Sciatic nerve (tissue), 2 donors: ENCODE data around the gene AS3MT. TPM values are rescaled to one million over a fixed set of nuclear protein-coding genes. Genes with fewer than 3 reads are reported as not detected.
"Not testable (repeated sequence)": the region's sequence is repeated elsewhere in the genome, so short reads cannot be mapped to it uniquely, and the experiment has no call there.

ENCODE experiments used
- ATAC-seq: fragments of 200-7000 bp; cut with Tn5 transposase; one replicate; pipeline ENCODE4 v1.9.1; 2020; ENCODE audit warnings: mild to moderate bottlenecking, moderate library complexity
- DNase-seq: peaks from one replicate; pipeline ENCODE4 v3.0.0-alpha.2; 2020; ENCODE audit warnings: low spot score
- intact Hi-C: fragments of 100-400 bp; cut with DNase I; formaldehyde crosslinking; loops from one replicate; pipeline ENCODE4 v1.14.2; 2022
- total RNA-seq: library from RNA; stranded (reverse); fragmentation: NEBNext Ultra II Directional; extraction: Animal tissue kit (Norgen Biotek cat#: 25700); gene quantifications from one replicate; pipeline ENCODE4 v1.2.1, GENCODE V29; 2021
- donor health status: DM: no; HTN: no; CAD: no.
- donor health status: DM: no; HTN: no; CAD: no.

AS3MT gene, protein sequence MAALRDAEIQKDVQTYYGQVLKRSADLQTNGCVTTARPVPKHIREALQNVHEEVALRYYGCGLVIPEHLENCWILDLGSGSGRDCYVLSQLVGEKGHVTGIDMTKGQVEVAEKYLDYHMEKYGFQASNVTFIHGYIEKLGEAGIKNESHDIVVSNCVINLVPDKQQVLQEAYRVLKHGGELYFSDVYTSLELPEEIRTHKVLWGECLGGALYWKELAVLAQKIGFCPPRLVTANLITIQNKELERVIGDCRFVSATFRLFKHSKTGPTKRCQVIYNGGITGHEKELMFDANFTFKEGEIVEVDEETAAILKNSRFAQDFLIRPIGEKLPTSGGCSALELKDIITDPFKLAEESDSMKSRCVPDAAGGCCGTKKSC
- total RNA-seq = 0.49 TPM

DNA sequence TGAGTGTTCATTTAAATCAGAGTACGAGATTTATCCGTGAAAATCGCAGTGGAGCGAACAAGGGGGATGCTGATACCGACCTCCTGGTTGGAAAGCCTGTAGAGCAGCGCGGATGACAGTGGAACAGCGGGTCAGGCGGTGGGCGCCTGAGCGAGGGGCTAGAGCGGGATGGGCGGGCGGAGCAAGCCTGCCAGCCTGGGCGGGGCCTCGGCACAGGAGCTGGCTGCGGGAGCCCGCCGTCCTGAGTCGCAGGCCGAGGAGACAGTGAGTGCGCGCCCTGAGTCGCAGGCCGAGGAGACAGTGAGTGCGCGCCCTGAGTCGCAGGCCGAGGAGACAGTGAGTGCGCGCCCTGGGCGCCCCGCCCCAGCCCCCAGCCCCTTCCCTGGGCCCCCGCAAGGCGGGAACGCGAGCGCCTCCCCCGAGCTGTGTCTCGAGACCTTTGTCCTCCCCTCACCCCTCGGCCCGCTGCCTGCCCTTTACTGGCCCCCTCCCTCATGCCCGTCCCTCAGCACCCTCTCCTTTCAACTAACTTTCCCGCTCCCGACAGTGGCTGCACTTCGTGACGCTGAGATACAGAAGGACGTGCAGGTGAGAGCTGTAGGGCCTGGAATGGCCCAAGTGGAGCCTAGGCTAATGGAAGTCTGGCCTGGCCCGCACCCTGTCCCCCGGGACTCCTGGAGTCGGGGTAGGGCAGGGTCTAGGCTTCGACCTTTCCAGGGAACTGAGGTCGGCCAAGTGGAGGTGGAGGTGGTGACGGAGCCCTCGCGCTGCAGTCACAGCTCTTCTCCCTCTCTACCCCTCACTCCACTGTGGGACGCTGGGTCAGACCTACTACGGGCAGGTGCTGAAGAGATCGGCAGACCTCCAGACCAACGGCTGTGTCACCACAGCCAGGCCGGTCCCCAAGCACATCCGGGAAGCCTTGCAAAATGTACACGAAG, at the start of gene AS3MT:
Gene AS3MT, plus strand, starts transcription at position 213 of the 941 bp plus-strand sequence. Its CDS starts 123 bp downstream, at position 336.
- peak; percentile 64 for DNase-seq
- intact Hi-C loops = no loop called here
- ATAC-seq = peak; percentile 92

DNA sequence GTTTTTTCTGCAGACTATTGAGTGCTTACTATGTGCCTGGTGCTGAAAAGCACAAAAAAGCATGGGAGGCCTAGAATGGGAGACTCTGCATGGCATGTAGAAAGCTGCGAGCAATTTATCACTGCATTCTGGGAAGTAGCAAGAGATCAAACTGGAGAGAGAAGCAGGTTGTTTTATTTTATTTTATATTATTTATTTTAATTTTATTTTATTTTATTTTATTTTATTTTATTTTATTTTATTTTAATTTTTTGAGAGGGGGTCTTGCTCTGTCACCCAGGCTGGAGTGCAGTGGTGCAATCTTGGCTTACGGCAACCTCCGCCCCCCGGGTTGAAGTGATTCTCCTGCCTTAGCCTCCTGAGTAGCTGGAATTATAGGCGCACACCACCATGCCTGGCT, 49.3 kb upstream of the AS3MT start:
- ATAC-seq, DNase-seq, intact Hi-C loops: not testable (repeated sequence)

GRCh38 chr10:102822222-102822621, 47.0 kb upstream of the AS3MT start:
- ATAC-seq (no peak), DNase-seq (no peak)
- intact Hi-C loops = no loop called here

GRCh38 chr10:102824664-102825063, 44.6 kb upstream of the AS3MT start:
- no peak for DNase-seq
- no peak for ATAC-seq
- intact Hi-C loops = no loop called here

GRCh38 chr10:102826148-102826796, 43.0 kb upstream of the AS3MT start:
- ATAC-seq = no peak
- intact Hi-C loops = no loop called here
- no peak for DNase-seq

- ATAC-seq (no peak), DNase-seq (no peak)
- intact Hi-C loops = no loop called here
Measured at GRCh38 chr10:102827597-102827975, 41.7 kb upstream of the AS3MT start.

- ATAC-seq (no peak), DNase-seq (no peak)
- intact Hi-C loops = loop anchor here (10.0 kb wide), 2 partner anchors 73 to 233 kb away; no protein-coding TSS in a partner anchor
Measured at GRCh38 chr10:102831322-102832071, 37.8 kb upstream of the AS3MT start.

- no peak for DNase-seq
- intact Hi-C loops = loop anchor here (10.0 kb wide), 2 partner anchors 73 to 233 kb away; no protein-coding TSS in a partner anchor
- no peak for ATAC-seq
Measured at GRCh38 chr10:102832248-102832647, 37.0 kb upstream of the AS3MT start.

- DNase-seq = no peak
- no peak for ATAC-seq
- intact Hi-C loops = loop anchor here (10.0 kb wide), 2 partner anchors 72 to 232 kb away; no protein-coding TSS in a partner anchor
Measured at GRCh38 chr10:102832987-102833386, 36.3 kb upstream of the AS3MT start.

DNA sequence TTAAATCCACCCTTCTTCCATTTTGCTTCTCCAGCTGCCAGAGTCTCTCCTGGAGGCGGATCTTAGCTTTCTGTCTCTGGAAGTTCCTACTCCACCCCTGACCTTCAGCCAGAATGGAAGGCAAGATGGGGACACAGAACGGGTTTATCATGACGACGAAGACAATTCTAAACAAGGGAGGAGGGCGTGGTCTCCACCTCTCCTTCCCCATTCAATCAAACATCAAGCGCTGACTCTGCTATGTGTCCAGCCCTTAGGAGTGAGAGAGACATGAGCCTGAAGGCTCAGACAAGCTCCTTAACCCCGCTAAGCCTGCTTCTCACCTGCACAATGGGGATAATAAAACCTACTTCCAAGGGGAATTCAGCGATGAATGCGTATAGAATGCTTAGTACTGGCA, 35.1 kb upstream of the AS3MT start:
- DNase-seq (no peak), ATAC-seq (no peak)
- intact Hi-C loops = loop anchor here (10.0 kb wide), 2 partner anchors 71 to 231 kb away; no protein-coding TSS in a partner anchor

GRCh38 chr10:102835007-102835482, 34.2 kb upstream of the AS3MT start:
- intact Hi-C loops = loop anchor here (10.0 kb wide), 2 partner anchors 70 to 230 kb away; no protein-coding TSS in a partner anchor
- DNase-seq (peak; percentile 88), ATAC-seq (peak; percentile 94)

DNA sequence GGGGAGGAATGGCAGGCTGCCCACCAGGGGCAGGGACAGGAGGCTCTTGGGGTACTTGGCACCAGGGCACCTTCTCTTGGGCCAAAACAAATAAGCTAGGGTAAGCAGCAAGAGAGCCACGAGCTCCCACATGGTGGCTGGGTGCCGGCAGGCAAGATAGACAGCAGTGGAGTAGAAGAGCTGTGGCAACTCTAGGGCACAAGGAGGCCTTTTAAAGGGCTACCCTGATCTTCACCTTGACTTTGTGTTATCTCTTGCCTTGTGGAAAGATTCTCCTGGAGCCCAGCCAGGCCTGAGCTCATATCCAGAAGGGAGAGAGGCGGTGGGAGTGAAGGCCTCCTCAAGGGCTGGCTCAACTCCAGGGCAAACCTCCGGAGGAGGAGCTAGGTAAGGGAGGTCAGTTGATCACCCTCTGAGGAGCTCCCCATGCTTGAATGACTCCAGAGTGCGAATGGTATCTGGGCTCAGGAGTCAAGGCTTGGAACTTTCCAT, 32.0 kb upstream of the AS3MT start, which contains the start of gene CYP17A1:
Gene CYP17A1, minus strand, starts transcription at position 184 of the 492 bp plus-strand sequence. Its CDS starts 52 bp downstream, at position 132.
- DNase-seq = no peak
- peak; percentile 27 for ATAC-seq
- intact Hi-C loops = loop anchor here (10.0 kb wide), 2 partner anchors 68 to 228 kb away; no protein-coding TSS in a partner anchor

DNA sequence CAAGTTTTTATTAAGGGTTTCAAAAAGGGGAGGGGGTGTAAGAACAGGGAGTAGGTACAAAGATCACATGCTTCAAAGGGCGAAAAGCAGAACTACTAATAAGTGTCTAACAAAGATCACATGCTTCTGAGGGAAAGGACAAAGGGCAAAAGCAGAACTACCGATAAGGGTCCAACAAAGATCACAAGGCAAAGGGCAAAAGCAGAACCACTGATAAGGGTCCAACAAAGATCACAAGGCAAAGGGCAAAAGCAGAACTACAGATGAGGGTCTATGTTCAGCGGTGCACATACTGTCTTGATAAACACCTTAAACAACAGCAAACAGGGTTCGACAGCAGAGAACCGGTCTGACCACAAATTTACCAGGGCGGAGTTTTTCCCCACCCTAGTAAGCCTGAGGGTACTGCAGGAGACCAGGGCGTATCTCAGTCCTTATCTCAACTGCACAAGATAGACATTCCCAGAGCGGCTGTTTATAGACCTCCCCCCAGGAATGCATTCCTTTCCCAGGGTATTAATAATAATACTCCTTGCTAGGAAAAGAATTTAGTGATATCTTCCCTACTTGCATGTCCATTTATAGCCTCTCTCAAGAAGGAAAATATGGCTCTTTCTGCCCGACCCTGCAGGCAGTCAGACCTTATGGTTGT, 30.9 kb upstream of the AS3MT start:
- ATAC-seq, DNase-seq: not testable (repeated sequence)
- intact Hi-C loops = loop anchor here (10.0 kb wide), 2 partner anchors 66 to 226 kb away; no protein-coding TSS in a partner anchor

- intact Hi-C loops = no loop called here
Measured at GRCh38 chr10:102841827-102842345, 27.4 kb upstream of the AS3MT start.

DNA sequence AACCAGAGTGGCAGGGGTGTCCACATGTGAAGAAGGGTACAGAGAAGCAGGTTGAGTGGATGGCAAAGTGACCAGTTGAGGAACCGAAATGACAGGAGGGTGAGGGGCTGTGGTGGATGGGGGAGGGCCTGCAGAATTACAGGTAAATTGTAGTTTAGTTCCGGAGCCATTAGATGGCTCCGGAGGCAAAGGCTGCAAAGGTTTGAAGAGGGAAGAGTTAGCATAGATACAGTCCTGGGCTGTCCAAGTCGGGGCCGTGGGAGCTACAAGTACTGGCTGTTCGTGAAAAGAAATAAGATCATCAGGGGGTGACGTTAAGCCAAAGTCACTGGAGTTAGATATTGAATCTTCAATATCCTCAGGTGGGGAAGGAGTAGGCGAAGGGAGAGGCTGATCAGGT, 26.1 kb upstream of the AS3MT start:
- intact Hi-C loops, ATAC-seq, DNase-seq: not testable (repeated sequence)

More at GRCh38 chr10:102841827-102842345, 27.4 kb upstream of the AS3MT start:
- ATAC-seq = no peak
- DNase-seq = no peak

DNA sequence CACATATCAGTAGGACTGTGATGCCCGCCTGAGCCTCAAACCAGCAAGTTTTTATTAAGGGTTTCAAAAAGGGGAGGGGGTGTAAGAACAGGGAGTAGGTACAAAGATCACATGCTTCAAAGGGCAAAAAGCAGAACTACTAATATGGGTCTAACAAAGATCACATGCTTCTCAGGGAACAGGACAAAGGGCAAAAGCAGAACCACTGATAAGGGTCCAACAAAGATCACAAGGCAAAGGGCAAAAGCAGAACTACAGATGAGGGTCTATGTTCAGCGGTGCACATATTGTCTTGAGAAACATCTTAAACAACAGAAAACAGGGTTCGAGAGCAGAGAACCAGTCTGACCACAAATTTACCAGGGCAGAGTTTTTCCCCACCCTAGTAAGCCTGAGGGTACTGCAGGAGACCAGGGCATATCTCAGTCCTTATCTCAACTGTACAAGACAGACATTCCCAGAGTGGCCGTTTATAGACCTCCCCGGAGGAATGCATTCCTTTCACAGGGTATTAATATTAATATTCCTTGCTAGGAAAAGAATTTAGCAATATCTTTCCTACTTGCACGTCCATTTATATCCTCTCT, 25.0 kb upstream of the AS3MT start:
- ATAC-seq, DNase-seq, intact Hi-C loops: not testable (repeated sequence)
